IPS DF 6.9 (cell line): Measurements from ENCODE around the gene IL18BP.

Experiments used
- DNase-seq: peaks from one replicate; pipeline ENCODE4 v3.0.0-alpha.2; 2013; ENCODE audit warnings: low read depth, low spot score
- H3K27ac ChIP-seq: one replicate; pipeline ENCODE4 v1.5.1; 2013; ENCODE audit warnings: low read length, control low read depth
- H3K27me3 ChIP-seq: 2 replicates; pipeline ENCODE4 v1.6.1; 2013; ENCODE audit warnings: mild to moderate bottlenecking, low read length; ENCODE audit not compliant: control insufficient read depth, insufficient read depth
- H3K36me3 ChIP-seq: 2 replicates; pipeline ENCODE4 v1.6.1; 2013; ENCODE audit warnings: low read length; ENCODE audit not compliant: control insufficient read depth, insufficient read depth
- H3K4me1 ChIP-seq: 2 replicates; pipeline ENCODE4 v1.6.1; 2013; ENCODE audit warnings: low read length; ENCODE audit not compliant: control insufficient read depth, insufficient read depth
- H3K4me3 ChIP-seq: 2 replicates; pipeline ENCODE4 v1.5.1; 2013; ENCODE audit warnings: mild to moderate bottlenecking, low read length
- H3K9me3 ChIP-seq: 2 replicates; pipeline ENCODE4 v1.6.1; 2013; ENCODE audit warnings: low read length, inconsistent platforms; ENCODE audit not compliant: control insufficient read depth, insufficient read depth
- WGBS: extraction: QIAGEN DNeasy Blood & Tissue Kit; methylation state at CpG from one replicate; pipeline ENCODE4 v1.1.7; 2013; ENCODE audit warnings: mixed read lengths, missing lambda C conversion rate; ENCODE audit not compliant: insufficient read length, insufficient coverage; 5-methylcytosine and 5-hydroxymethylcytosine counted together

IL18BP gene

DNA sequence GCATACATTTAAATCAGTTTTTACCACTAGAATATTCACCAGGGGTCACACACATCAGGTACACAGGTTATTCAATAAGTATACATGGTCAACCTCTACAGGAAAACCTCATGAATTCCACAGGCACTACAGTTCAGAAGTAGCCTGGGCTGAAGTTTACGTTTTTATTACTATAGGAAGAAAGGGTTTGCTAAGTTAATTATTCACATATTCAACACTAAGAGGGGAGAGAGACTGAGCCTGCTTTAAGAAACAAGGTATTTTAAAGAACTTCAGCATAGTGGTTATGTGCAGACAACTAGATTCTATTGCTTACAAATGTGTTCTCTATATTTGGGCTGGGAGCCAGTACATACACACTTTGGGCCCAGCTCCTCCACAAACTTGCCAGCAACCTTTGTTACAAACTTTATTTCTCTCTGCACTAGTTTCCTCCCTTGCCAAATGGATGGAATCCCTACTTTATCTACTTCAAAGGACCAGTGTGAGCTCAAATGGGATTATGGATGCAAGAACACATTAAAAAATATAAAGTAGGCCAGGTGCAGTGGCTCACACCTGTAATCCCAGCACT, 31.9 kb downstream of the IL18BP start:
- no peaks in the 10 kb centered on the region; the same call in 1 of the 2 replicates for H3K27me3 ChIP-seq
- no peaks in the 10 kb centered on the region for H3K4me1 ChIP-seq
- peaks cover 6% of the 10 kb centered on the region; the same call in 1 of the 2 replicates for H3K36me3 ChIP-seq
- no CpG with 5 or more reads among the region's 1 CpG for WGBS
- H3K9me3 ChIP-seq, result no peaks in the 10 kb centered on the region
- H3K27ac ChIP-seq, result no peak overlapping the region
- DNase-seq, result no peak
- no peak overlapping the region for H3K4me3 ChIP-seq

GRCh38 chr11:72036687-72037086, 38.0 kb downstream of the IL18BP start:
- Histone ChIP-seq H3K4me1 (peaks cover 5% of the 10 kb centered on the region; the same call in 1 of the 2 replicates), H3K27ac (no peak overlapping the region), H3K4me3 (no peak overlapping the region), H3K27me3 (no peaks in the 10 kb centered on the region), H3K9me3 (no peaks in the 10 kb centered on the region), H3K36me3 (no peaks in the 10 kb centered on the region)
- no CpG with 5 or more reads among the region's 3 CpGs for WGBS
- DNase-seq, result no peak

GRCh38 chr11:72037554-72038311, 39.0 kb downstream of the IL18BP start:
- WGBS, result no CpG with 5 or more reads among the region's 4 CpGs
- no peak overlapping the region for H3K4me3 ChIP-seq
- no peak overlapping the region for H3K27ac ChIP-seq
- peaks cover 5% of the 10 kb centered on the region; the same call in 1 of the 2 replicates for H3K4me1 ChIP-seq
- H3K27me3 ChIP-seq, result no peaks in the 10 kb centered on the region
- H3K36me3 ChIP-seq, result no peaks in the 10 kb centered on the region
- DNase-seq, result no peak
- no peaks in the 10 kb centered on the region for H3K9me3 ChIP-seq

- Histone ChIP-seq H3K9me3 (no peaks in the 10 kb centered on the region), H3K4me1 (peaks cover 5% of the 10 kb centered on the region; the same call in 1 of the 2 replicates), H3K36me3 (no peaks in the 10 kb centered on the region), H3K4me3 (no peak overlapping the region), H3K27ac (no peak overlapping the region), H3K27me3 (no peaks in the 10 kb centered on the region)
- WGBS, result no CpG with 5 or more reads among the region's 2 CpGs
- DNase-seq, result no peak
Observed at GRCh38 chr11:72038491-72038890, 39.8 kb downstream of the IL18BP start.

DNA sequence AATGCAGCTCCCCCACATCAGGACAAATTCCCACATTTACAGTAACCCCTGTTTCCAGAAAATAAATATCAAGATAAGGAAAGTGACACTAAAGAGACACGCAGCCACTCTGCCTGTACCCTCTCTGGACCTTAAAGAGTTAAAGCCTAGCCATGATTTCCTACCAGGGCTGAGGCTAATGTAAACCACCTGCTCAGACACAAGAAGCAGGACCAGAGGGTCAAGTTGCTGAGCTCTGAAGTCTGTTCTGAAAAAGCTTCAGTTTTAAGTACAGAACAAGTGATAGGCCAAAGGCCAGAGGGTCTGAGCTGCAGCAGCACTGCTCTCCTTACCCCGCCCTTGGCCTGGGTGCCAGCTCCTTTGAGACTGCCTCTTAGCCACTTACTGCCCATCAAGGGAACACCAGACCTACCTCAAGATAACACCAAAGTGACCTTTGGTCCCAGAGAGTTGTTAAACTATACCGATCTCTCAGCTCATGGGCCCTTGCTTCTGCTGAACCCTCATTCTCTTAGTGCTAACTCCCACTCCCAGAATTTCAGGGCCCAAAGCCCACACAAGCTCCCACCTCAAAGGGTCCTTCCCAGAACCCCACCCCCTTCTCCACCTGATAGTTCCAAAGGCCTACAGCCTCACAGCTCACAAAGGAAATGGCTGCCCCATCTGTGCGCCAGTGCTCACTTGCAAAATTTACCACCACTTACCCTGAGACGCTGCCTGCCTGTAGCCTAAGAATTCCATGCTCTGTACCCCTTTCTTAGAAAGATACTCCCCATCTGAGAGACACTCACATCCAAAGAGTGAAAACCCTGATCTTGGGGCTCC, 40.5 kb downstream of the IL18BP start:
- Histone ChIP-seq H3K4me1 (peaks cover 5% of the 10 kb centered on the region; the same call in 1 of the 2 replicates), H3K27me3 (no peaks in the 10 kb centered on the region), H3K27ac (no peak overlapping the region), H3K36me3 (no peaks in the 10 kb centered on the region), H3K9me3 (no peaks in the 10 kb centered on the region), H3K4me3 (no peak overlapping the region)
- no CpG with 5 or more reads among the region's 5 CpGs for WGBS
- DNase-seq, result no peak

DNA sequence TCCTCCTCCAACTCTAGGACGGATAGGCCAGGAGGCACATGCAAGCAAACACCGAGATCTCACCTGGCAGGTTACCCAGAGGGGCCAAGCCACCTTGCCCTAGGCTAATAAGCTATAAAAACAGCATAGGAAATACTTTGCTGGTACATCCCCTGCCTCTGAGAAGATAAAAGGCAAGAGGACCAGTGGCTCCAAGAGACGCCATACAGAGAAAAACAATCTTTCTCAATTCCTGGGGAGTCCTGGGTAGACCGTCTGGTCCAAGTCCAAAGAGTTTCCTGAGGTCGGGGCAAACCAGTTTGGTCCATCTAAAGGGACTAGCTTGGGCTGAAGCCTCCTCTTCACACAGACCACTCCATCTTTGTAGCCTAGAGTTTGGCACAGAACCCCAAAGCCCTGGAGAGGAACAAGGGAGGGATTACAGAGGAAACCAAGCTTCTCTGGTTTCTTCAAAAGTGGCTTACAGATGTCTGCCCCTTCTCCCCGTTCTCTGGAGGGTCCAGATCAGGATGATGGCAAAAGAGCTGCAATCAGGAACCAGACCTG, 41.2 kb downstream of the IL18BP start:
- Histone ChIP-seq H3K9me3 (no peaks in the 10 kb centered on the region), H3K27ac (no peak overlapping the region), H3K4me1 (peaks cover 5% of the 10 kb centered on the region; the same call in 1 of the 2 replicates), H3K4me3 (no peak overlapping the region), H3K27me3 (no peaks in the 10 kb centered on the region), H3K36me3 (no peaks in the 10 kb centered on the region)
- WGBS, result no CpG with 5 or more reads among the region's 6 CpGs
- no peak for DNase-seq

- DNase-seq, result peak; percentile 43
- H3K9me3 ChIP-seq, result no peaks in the 10 kb centered on the region
- H3K27ac ChIP-seq, result no peak overlapping the region
- peak overlapping the region; percentile 4; the same call in 1 of the 2 replicates for H3K4me3 ChIP-seq
- no CpG with 5 or more reads among the region's 23 CpGs for WGBS
- H3K27me3 ChIP-seq, result no peaks in the 10 kb centered on the region
- peaks cover 5% of the 10 kb centered on the region; the same call in 1 of the 2 replicates for H3K4me1 ChIP-seq
- H3K36me3 ChIP-seq, result no peaks in the 10 kb centered on the region
Observed at GRCh38 chr11:72040491-72041363, 42.0 kb downstream of the IL18BP start.

DNA sequence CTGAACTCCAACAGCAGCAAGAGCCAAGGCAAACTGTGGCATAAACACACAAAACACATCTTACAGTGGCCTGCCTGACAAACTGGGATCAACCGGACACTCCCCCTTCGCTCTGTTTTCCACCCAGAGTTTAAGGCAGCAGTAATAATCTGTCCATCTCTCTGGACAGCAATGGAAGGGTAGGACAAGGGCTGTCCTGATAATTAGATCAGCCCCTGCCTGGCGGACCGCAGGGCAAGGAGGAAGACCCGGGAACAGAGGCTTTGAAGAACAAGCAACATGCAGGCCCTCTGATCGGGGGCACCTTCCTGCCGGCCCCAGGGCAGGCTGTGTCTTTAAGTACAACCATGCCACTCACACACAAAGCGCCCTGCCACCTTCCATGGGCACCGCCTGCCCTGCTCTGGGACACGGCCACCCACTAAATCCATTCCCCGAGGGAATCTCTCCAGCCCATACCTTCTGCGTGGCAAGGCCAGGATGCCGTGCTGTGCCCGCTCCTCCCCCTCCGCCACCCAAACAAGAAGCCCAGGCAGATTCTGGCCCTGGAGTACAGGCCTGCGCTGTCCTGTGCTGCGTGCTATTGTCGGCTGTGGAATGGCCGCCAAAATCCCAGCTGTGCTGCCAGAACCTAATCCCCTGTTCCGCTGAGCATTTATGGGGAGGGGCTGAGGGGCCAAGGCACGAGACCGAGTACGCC, 42.8 kb downstream of the IL18BP start:
- H3K9me3 ChIP-seq, result no peaks in the 10 kb centered on the region
- no peaks in the 10 kb centered on the region for H3K27me3 ChIP-seq
- DNase-seq, result no peak
- no peaks in the 10 kb centered on the region for H3K36me3 ChIP-seq
- peak overlapping the region; percentile 4; the same call in 1 of the 2 replicates for H3K4me3 ChIP-seq
- H3K27ac ChIP-seq, result no peak overlapping the region
- WGBS, result no CpG with 5 or more reads among the region's 23 CpGs
- peaks cover 5% of the 10 kb centered on the region; the same call in 1 of the 2 replicates for H3K4me1 ChIP-seq

DNA sequence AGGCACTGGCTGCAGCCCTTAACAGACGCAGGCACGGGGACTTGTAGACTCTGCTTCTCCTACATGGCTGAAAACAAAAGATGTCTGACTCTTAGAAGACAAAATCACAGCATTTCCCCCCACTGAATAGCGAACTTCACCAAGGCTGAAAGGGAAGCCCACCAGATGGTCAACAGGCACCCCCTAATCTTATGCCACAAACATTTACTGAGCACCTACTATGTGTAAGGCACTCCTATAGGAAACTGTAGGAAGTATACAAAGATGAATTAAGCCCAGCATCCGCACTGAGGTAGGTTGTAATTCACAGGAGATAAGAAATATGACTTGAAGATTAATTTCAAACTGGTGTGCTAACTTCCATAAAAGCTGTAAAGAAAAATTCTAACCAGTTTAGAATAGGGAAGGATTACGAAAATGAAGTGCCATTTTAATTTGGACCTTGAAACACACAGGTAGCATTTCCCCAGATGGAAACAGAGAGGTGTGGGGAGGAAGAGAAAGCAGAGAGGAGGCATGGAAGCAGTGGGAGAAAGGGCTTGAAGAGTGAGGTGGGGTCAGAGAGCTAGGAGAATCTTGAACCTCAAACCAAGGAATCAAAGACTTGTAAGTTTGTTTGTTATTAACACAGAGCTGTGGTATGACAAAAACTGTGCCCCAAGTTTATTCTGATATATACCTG, 43.5 kb downstream of the IL18BP start:
- H3K9me3 ChIP-seq, result no peaks in the 10 kb centered on the region
- DNase-seq, result no peak
- WGBS, result no CpG with 5 or more reads among the region's 5 CpGs
- H3K27ac ChIP-seq, result no peak overlapping the region
- no peak overlapping the region for H3K4me3 ChIP-seq
- no peaks in the 10 kb centered on the region for H3K27me3 ChIP-seq
- H3K4me1 ChIP-seq, result peaks cover 5% of the 10 kb centered on the region; the same call in 1 of the 2 replicates
- no peaks in the 10 kb centered on the region for H3K36me3 ChIP-seq
